Neural cell (in vitro differentiated cells): Measurements from ENCODE around the gene HMCN2. TPM values are rescaled to one million over a fixed set of nuclear protein-coding genes. Genes with fewer than 3 reads are reported as not detected.

Experiments
- H2AFZ ChIP-seq: fragments of 200-600, 300-800 bp; sonication (generic), shearing (Covaris generic); 2 replicates; pipeline ENCODE4 v1.6.0; 2014; ENCODE audit warnings: low read depth, mild to moderate bottlenecking, antibody characterized with exemption, low read length, moderate library complexity
- H3F3A ChIP-seq: fragments of 200-600 bp; shearing (Covaris generic); 2 replicates; pipeline ENCODE4 v1.6.1; 2016; ENCODE audit warnings: mild to moderate bottlenecking, moderate library complexity, mixed read lengths, antibody characterized with exemption, low read length; ENCODE audit not compliant: insufficient read depth, poor library complexity, severe bottlenecking
- H3K27ac ChIP-seq: fragments of 200-600, 300-800 bp; sonication (generic), shearing (Covaris generic); 2 replicates; pipeline ENCODE4 v1.5.1; 2014; ENCODE audit warnings: mild to moderate bottlenecking, low read length, moderate library complexity
- H3K27me3 ChIP-seq: fragments of 300-800, 200-600 bp; sonication (generic), shearing (Covaris generic); 2 replicates; pipeline ENCODE4 v1.6.0; 2014; ENCODE audit warnings: mild to moderate bottlenecking, low read depth, low read length, moderate library complexity; ENCODE audit not compliant: insufficient read depth
- H3K36me3 ChIP-seq: fragments of 300-800, 200-600 bp; sonication (generic), shearing (Covaris generic); 2 replicates; pipeline ENCODE4 v1.5.1; 2014; ENCODE audit warnings: mild to moderate bottlenecking, antibody characterized with exemption, low read length, moderate library complexity; ENCODE audit not compliant: insufficient read depth
- H3K4me2 ChIP-seq: fragments of 300-800, 200-600 bp; sonication (generic), shearing (Covaris generic); 2 replicates; pipeline ENCODE4 v1.6.0; 2014; ENCODE audit warnings: mild to moderate bottlenecking, low read length
- H3K4me3 ChIP-seq: fragments of 300-800, 200-600 bp; sonication (generic), shearing (Covaris generic); 2 replicates; pipeline ENCODE4 v1.5.1; 2014; ENCODE audit warnings: mild to moderate bottlenecking, low read length, moderate library complexity
- H3K79me2 ChIP-seq: fragments of 200-600 bp; shearing (Covaris generic); replicated peaks from 2 replicates; pipeline ENCODE4 v1.6.0; 2014; ENCODE audit warnings: mild to moderate bottlenecking, low read length, moderate library complexity; ENCODE audit not compliant: insufficient read depth
- H3K9ac ChIP-seq: fragments of 300-800, 200-600 bp; sonication (generic), shearing (Covaris generic); 2 replicates; pipeline ENCODE4 v1.6.1; 2016; ENCODE audit warnings: mild to moderate bottlenecking, low read length, mixed read lengths
- H3K9me2 ChIP-seq: fragments of 200-600 bp; shearing (Covaris generic); 2 replicates; pipeline ENCODE4 v1.6.1; 2016; ENCODE audit warnings: mild to moderate bottlenecking, low read length, mixed read lengths; ENCODE audit not compliant: insufficient read depth
- H3K9me3 ChIP-seq: fragments of 200-600, 300-800 bp; sonication (generic), shearing (Covaris generic); 2 replicates; pipeline ENCODE4 v1.6.1; 2016; ENCODE audit warnings: mild to moderate bottlenecking, mixed run types, low read length, moderate library complexity, mixed read lengths
- H4K20me1 ChIP-seq: fragments of 200-600 bp; shearing (Covaris generic); 2 replicates; pipeline ENCODE4 v1.6.1; 2016; ENCODE audit warnings: mild to moderate bottlenecking, mixed run types; ENCODE audit not compliant: insufficient read depth
- EP300 ChIP-seq: fragments of 450-650 bp; conservative IDR thresholded peaks from 2 replicates; pipeline ENCODE4 v1.6.1; 2014; ENCODE audit warnings: antibody characterized with exemption, mild to moderate bottlenecking, moderate library complexity; ENCODE audit not compliant: poor library complexity, severe bottlenecking
- EZH2 ChIP-seq: fragments of 200-600, 300-800 bp; shearing (Covaris generic), sonication (generic); IDR thresholded peaks from 2 replicates; pipeline ENCODE4 v1.6.1; 2014; ENCODE audit warnings: antibody characterized with exemption, low read length, borderline replicate concordance, mild to moderate bottlenecking; ENCODE audit not compliant: insufficient read depth, poor library complexity, severe bottlenecking
- MXI1 ChIP-seq: fragments of 450-650 bp; conservative IDR thresholded peaks from 2 replicates; pipeline ENCODE4 v1.6.1; 2014; ENCODE audit warnings: antibody characterized with exemption, mild to moderate bottlenecking; ENCODE audit not compliant: poor library complexity, severe bottlenecking
- POLR2AphosphoS5 ChIP-seq: IDR thresholded peaks from 2 replicates; pipeline ENCODE4 v1.6.1; 2012
- RAD21 ChIP-seq: fragments of 450-650 bp; conservative IDR thresholded peaks from 2 replicates; pipeline ENCODE4 v1.6.1; 2014; ENCODE audit warnings: antibody characterized with exemption, mild to moderate bottlenecking, moderate library complexity
- SMC3 ChIP-seq: fragments of 450-650 bp; conservative IDR thresholded peaks from 2 replicates; pipeline ENCODE4 v1.6.1; 2014; ENCODE audit warnings: antibody characterized with exemption, mild to moderate bottlenecking, moderate library complexity; ENCODE audit not compliant: poor library complexity
- TAF1 ChIP-seq: IDR thresholded peaks from 2 replicates; pipeline ENCODE4 v1.6.1; 2012; ENCODE audit warnings: low read depth
- polyA plus RNA-seq: library from polyadenylated mRNA; depleted of rRNA; stranded (reverse); fragments of >200 nt; gene quantifications from 2 replicates; pipeline ENCODE4 v1.2.3, GENCODE V29; 2014
- TF ChIP-seq, protein P1 (sequence below): IDR thresholded peaks from 2 replicates; pipeline ENCODE4 v1.6.1; 2012; ENCODE audit warnings: borderline replicate concordance
- TF ChIP-seq, protein P2 (sequence below): fragments of 450-650 bp; IDR thresholded peaks from 2 replicates; pipeline ENCODE4 v1.5.1; 2014; ENCODE audit warnings: antibody characterized with exemption, mild to moderate bottlenecking, moderate library complexity; ENCODE audit not compliant: poor library complexity, severe bottlenecking

Gene HMCN2
- polyA plus RNA-seq, 1 donor from 2014 or later, result 1.7 TPM

DNA sequence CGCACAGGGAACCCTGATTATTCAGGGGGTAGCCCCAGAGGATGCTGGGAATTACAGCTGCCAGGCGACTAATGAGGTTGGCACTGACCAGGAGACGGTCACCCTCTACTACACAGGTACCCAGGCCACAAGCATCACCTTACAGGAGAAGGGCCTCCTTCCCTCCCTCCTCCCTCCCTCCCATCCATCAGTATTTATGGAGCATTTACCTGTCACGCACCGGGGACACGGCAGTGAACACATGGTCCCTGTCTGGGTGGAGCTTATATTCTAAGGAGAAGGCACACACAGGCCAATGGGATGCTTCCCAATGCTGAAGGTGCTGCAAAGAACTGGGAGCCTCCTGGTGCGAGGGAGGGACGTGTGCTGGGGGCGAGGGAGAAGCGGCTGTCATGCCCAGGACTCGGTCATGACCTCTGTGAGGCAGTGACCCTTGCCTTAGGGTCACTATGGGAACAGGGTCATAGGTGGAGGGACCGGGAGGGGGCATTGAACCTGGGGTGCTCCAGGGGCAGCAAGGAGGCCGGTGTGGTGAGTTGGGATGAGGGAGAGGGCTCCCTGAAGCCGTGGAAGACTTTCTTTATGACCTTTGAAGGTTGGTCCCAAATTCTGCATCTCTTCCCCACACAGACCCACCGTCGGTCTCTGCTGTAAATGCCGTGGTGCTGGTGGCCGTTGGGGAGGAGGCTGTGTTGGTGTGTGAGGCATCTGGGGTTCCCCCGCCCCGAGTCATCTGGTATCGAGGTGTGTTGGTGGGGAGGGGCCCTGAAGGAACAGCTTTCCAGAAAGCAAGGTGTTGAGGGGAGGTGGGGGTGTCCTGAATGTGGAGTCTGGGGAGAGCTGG is 41.5 kb downstream of the HMCN2 start:
- no peaks in the 10 kb centered on the region for H3K27me3 ChIP-seq

DNA sequence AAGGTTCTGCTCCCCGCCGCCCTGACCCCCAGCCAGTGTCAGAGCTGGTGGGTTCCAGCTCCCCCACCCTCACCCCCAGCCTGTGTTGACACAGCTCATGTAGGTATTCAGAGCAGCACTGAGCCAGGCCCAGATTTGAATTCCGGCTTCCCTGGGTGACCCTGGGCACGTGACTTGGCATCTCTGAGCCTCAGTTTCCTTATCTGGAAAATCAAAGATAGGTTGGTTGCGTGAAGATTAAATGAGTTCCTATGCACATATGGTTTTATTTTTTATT is 42.0 kb downstream of the HMCN2 start:
- H3K9ac ChIP-seq, result no peak overlapping the region
- TF ChIP-seq SMC3 (no peak), RAD21 (no peak), POLR2AphosphoS5 (no peak), EP300 (no peak), EZH2 (no peak), TAF1 (no peak), MXI1 (no peak)
- TF ChIP-seq, protein P1, sequence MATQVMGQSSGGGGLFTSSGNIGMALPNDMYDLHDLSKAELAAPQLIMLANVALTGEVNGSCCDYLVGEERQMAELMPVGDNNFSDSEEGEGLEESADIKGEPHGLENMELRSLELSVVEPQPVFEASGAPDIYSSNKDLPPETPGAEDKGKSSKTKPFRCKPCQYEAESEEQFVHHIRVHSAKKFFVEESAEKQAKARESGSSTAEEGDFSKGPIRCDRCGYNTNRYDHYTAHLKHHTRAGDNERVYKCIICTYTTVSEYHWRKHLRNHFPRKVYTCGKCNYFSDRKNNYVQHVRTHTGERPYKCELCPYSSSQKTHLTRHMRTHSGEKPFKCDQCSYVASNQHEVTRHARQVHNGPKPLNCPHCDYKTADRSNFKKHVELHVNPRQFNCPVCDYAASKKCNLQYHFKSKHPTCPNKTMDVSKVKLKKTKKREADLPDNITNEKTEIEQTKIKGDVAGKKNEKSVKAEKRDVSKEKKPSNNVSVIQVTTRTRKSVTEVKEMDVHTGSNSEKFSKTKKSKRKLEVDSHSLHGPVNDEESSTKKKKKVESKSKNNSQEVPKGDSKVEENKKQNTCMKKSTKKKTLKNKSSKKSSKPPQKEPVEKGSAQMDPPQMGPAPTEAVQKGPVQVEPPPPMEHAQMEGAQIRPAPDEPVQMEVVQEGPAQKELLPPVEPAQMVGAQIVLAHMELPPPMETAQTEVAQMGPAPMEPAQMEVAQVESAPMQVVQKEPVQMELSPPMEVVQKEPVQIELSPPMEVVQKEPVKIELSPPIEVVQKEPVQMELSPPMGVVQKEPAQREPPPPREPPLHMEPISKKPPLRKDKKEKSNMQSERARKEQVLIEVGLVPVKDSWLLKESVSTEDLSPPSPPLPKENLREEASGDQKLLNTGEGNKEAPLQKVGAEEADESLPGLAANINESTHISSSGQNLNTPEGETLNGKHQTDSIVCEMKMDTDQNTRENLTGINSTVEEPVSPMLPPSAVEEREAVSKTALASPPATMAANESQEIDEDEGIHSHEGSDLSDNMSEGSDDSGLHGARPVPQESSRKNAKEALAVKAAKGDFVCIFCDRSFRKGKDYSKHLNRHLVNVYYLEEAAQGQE, result no peak
- TF ChIP-seq, protein P2, sequence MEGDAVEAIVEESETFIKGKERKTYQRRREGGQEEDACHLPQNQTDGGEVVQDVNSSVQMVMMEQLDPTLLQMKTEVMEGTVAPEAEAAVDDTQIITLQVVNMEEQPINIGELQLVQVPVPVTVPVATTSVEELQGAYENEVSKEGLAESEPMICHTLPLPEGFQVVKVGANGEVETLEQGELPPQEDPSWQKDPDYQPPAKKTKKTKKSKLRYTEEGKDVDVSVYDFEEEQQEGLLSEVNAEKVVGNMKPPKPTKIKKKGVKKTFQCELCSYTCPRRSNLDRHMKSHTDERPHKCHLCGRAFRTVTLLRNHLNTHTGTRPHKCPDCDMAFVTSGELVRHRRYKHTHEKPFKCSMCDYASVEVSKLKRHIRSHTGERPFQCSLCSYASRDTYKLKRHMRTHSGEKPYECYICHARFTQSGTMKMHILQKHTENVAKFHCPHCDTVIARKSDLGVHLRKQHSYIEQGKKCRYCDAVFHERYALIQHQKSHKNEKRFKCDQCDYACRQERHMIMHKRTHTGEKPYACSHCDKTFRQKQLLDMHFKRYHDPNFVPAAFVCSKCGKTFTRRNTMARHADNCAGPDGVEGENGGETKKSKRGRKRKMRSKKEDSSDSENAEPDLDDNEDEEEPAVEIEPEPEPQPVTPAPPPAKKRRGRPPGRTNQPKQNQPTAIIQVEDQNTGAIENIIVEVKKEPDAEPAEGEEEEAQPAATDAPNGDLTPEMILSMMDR, result no peak
- no peaks in the 10 kb centered on the region for H3K9me2 ChIP-seq
- H3K27ac ChIP-seq, result no peak overlapping the region
- H3K9me3 ChIP-seq, result no peaks in the 10 kb centered on the region
- H2AFZ ChIP-seq, result no peak overlapping the region
- no peak overlapping the region for H3K4me2 ChIP-seq
- no peak overlapping the region for H3K4me3 ChIP-seq
- H3K79me2 ChIP-seq, result no peaks in the 10 kb centered on the region
- H3K36me3 ChIP-seq, result no peaks in the 10 kb centered on the region
- H4K20me1 ChIP-seq, result no peaks in the 10 kb centered on the region
- H3K27me3 ChIP-seq, result no peaks in the 10 kb centered on the region
- no peaks in the 10 kb centered on the region for H3F3A ChIP-seq

More for the DNA sequence above, 41.5 kb downstream of the HMCN2 start:
- TF ChIP-seq EZH2 (no peak), POLR2AphosphoS5 (no peak), MXI1 (no peak), RAD21 (no peak), SMC3 (no peak), TAF1 (no peak), EP300 (no peak)
- TF ChIP-seq, protein P1, result no peak
- TF ChIP-seq, protein P2, result no peak
- H4K20me1 ChIP-seq, result no peaks in the 10 kb centered on the region
- H3K79me2 ChIP-seq, result no peaks in the 10 kb centered on the region
- no peak overlapping the region for H3K27ac ChIP-seq
- H3K9me2 ChIP-seq, result no peaks in the 10 kb centered on the region
- H2AFZ ChIP-seq, result no peak overlapping the region
- H3K4me3 ChIP-seq, result no peak overlapping the region
- no peak overlapping the region for H3K4me2 ChIP-seq
- H3K9ac ChIP-seq, result no peak overlapping the region
- H3K9me3 ChIP-seq, result no peaks in the 10 kb centered on the region
- no peaks in the 10 kb centered on the region for H3F3A ChIP-seq
- no peaks in the 10 kb centered on the region for H3K36me3 ChIP-seq
